NCI-H146 treated with DMSO at 0.1 percent for 48 hours (cell line): ENCODE results near the gene RPP25.
A peak's percentile ranks its signal among the peaks of the same experiment; 100 is the strongest.

Experiments used
- DNase-seq: peaks from one replicate; lab custom pipeline; 2025; ENCODE audit not compliant: unreplicated experiment; lab: John Stamatoyannopoulos, UW

Gene RPP25

DNA sequence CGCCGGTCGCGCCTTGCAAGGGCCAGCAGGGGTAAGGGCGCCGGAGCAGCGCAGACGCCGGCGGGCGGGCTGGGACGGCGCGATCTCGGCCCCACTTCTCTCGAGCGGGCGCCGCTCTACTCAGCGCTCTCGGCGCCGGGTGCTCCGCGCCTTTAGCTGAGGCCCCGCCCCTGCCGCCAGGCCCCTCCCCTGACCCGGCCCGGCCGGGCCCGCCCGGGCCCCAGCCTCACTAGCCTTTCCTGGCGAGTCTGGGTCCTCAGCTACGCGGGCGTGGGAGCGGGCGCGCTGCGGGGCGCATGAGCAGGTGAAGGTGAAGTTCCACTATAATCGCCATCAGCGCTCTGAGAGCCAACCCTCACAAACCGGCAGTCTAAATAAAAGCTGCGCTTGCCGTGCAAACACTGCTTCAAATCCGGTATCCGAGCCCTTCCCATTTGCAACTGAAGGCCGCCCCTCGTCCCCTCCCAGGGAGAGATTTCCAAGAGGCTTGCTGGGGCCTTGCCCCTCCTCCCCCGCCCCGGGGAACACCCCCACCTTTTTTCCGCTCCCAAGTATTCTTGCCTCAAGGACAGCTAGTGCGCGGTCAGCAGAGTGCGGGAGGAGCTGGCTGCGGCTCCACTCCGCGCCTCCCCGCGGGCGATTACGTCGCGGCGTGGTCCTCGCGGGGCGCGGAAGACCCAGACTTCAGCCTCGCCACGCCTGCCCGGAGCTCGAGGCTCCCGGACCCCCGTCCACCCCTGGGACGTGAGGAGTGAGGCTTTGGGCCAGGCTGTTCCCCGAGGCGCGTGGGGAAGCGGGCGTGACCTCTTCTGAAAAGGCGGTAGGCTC lies at the start of gene RPP25:
Gene RPP25 (minus strand): TSS at position 125 of the 828 bp plus-strand sequence. CDS start 189 bp downstream, outside the sequence.
- DNase-seq: peak; percentile 55

DNA sequence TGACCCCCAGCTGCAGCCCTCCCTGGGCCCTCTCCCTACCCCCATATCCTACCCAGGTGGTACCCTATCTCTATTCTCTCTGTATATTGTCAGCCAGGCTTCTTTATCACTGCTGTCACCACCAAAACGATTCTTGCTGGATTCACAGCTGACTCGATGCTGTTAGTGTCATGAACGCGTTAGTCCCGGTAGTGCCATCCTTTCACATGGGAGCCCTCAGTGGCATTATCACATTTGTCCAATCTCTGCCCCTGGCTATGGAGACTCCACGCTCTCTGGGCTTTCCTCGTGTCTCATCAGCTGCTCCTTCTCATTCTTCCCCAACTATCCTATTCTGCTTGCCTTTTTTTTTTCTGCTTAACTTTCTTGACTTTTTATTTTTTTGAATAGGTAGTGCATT lies 45.8 kb upstream of the RPP25 start:
- no peak for DNase-seq

GRCh38 chr15:75001310-75001709 lies 44.7 kb upstream of the RPP25 start:
- no peak for DNase-seq

DNA sequence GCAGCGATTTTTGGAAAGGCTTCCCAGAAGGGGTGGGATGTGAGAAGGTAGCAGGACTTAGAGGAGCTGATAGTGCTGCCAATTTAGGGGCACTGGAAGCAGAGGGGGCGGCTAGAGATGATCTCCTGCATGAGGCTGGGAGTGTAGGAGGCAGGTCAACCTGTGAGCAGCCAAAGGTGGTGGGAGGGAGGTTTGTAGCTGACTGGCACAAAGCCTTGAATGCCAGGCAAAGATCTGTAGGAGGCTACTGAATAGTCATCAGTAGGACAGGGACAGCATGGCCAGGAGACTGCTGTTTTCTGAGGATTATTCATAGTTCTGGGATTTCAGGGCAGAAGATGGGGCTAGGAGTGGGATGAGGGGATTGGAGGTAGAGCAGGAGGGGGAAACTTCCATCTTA lies 41.0 kb upstream of the RPP25 start:
- no peak for DNase-seq

GRCh38 chr15:74997141-74997540 lies 40.6 kb upstream of the RPP25 start:
- no peak for DNase-seq

- DNase-seq: peak; percentile 3
Measured at GRCh38 chr15:74995779-74996765, 39.5 kb upstream of the RPP25 start.

DNA sequence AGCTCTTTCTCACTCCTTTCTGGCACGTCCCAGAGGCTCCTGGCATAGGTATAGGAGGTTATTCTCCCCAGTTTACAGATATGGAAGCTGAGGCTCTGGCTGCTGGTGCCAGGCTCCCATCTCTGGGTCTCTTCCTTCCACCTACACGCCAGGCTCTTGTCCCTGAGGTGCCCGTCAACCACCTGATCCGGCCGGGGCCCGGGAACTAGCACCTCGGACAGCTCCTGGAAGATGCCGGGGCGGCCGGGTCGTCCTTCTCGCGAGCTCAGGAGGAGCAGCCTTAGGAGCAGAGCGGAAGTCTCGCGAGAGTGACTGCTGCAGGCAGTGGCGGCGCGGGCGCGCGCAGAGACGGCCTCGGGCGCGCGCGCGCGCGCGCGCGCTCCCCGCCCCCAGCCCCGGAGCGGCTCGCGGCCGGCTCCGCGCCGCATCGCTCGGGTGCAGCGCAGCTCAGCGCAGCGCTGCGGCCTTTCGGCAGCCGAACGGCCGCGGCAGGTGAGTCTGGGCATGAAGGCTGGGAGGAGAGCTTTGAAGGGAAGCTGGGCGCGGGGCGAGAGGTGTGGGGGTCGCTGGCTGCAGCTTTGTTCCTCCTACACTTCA lies 38.7 kb upstream of the RPP25 start, which contains the start of gene SCAMP5:
Gene SCAMP5 (plus strand): TSS at position 382 of the 597 bp plus-strand sequence. CDS start 16,277 bp downstream, outside the sequence.
- peak; percentile 67 for DNase-seq

- DNase-seq: no peak
Measured at GRCh38 chr15:74994685-74995084, 38.1 kb upstream of the RPP25 start.

GRCh38 chr15:74994236-74994635 lies 37.7 kb upstream of the RPP25 start:
- DNase-seq: no peak

- no peak for DNase-seq
Measured at GRCh38 chr15:74992619-74993018, 36.0 kb upstream of the RPP25 start.

DNA sequence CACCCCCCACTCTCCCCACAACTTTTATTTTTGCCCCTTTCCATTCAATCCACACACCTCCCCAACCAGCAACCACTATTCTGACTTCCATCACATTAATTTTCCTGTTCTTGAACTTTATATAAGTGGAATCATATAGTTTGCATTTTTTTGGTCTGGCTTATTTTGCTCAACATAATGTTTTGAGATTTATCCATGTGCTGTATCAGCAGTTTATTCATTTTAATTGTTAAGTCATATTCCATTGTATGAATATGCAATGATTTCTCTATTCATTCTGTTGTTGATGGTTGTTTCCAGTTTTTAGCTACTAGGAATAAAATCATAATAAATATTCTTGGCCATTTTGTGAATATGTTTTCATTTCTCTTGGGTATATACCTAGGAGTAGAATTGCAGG lies 33.0 kb upstream of the RPP25 start:
- no peak for DNase-seq

DNA sequence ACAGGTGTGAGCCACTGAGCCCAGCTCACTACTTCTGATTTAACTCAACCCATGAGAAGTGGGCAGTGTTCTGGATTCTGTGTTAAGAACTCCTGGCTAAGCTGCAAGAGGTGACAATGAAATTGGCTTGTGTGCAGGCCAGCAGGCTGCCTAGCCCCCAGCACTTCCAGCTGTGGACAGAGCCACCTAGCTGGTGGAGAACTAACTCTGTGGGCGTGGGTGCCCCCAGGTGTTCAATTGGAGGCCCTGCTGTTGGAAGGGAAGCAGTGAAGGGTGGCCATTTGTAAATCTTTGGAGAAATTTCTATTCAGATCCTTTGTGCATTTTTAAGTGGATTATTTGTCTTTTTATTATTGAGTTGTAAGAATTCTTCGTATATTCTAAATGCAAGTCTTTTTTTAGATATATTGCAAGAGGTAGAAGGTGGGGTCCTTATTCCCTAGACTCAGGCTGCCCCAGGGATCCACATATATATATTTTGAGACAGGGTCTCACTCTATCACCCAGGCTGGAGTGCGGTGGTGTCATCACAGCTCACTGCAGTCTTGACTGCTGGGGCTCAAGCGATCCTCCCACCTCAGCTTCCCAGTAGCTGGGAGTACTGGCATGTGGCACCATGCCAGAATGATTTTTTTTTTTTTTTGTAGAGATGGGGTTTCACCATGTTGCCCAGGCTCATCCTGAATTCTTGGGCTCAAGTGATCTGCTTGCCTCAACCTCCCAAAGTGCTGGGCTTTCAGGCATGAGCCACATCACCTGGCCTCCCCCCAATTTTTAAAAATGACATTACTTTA lies 31.6 kb upstream of the RPP25 start:
- peak; percentile 22 for DNase-seq

DNA sequence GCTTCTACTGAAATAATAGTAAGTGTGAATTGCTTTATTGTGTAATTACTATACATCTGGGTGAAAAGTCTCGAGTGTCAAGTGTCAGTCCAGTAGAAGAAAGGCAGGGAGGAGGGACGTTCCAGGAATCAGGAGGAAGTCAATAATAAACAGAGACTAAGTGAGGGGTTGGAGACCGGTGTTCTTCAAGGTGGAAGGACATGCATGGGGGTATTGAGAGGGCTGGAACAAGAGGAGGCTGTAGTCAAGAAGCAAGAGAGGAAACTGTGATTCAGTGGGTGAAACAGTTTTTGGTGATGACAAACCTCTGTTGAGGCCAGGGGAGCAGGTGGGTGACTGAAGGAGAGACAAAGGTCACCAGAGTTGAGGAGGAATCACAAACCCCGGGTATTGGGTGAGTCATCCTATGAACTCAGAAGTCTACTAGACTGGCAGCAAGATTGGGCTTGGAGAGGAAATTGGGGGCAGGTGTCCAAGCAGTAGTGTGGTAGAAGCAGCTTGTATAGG lies 27.2 kb upstream of the RPP25 start:
- no peak for DNase-seq

- DNase-seq: no peak
Measured at GRCh38 chr15:74982183-74982582, 25.6 kb upstream of the RPP25 start.

GRCh38 chr15:74978503-74978902 lies 21.9 kb upstream of the RPP25 start:
- no peak for DNase-seq

GRCh38 chr15:74978077-74978476 lies 21.5 kb upstream of the RPP25 start:
- DNase-seq: no peak

DNA sequence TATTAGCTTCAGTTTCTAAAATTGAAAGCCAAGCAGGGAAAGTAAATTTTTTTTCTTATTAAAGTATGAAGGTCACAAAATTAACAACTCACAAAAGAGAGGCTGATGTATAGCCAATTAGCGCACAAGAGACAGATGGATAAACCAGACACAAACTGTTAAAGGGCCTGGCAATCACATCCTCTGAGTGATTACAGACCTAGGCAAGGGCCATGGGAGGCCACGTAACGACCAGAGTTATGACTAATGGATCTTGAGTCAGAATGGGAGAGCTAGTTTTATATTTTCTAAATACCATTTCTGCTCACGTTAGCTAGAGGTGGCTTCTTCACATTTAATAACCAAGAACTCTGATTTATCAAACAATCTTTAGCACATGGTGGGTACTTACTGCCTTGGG lies 21.0 kb upstream of the RPP25 start:
- DNase-seq: no peak

DNA sequence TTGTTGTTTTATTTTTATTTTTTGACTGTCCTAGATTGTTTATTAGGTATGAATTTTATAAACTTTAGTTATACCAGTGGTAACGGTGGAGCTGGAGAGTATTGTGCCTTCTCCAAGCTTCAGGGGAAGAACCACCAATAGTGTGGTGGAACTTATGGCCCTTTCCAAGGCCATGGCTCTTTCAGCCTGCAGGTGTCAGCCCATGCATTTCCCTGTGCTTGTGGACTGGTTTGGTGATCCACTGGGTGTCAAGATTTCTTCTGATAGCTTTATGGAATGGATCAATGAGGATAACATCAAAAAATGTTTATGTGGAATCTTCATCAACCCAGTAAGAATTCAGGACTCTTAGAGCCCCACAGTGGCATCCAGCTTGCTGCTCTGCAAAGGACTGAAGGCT lies 19.6 kb upstream of the RPP25 start:
- no peak for DNase-seq

GRCh38 chr15:74967670-74968069 lies 11.1 kb upstream of the RPP25 start:
- no peak for DNase-seq

- DNase-seq: no peak
Measured at GRCh38 chr15:74964794-74965193, 8.2 kb upstream of the RPP25 start.
